Astrocyte (in vitro differentiated cells and primary cell): Measurements from ENCODE around the gene SYNC. TPM values are rescaled to one million over a fixed set of nuclear protein-coding genes. Genes with fewer than 3 reads are reported as not detected.
"Not testable (repeated sequence)": the region's sequence is repeated elsewhere in the genome, so short reads cannot be mapped to it uniquely, and the experiment has no call there.

Experiments
- DNase-seq: peaks from one replicate; pipeline ENCODE4 v3.0.0-alpha.2; 2010; ENCODE audit warnings: low read depth
- FAIRE-seq: peaks from 2 replicates; lab custom pipeline; 2011; peaks lifted over from hg19 to GRCh38; lab: Jason Lieb, UNC
- H2AFZ ChIP-seq: 2 replicates; pipeline ENCODE4 v1.6.0; 2012; ENCODE audit warnings: low read depth, low read length, inconsistent platforms
- H3K27ac ChIP-seq: 2 replicates; pipeline ENCODE4 v1.5.1; 2011; ENCODE audit warnings: low read depth, low read length, inconsistent platforms
- H3K27me3 ChIP-seq: 2 replicates; pipeline ENCODE4 v1.6.0; 2011; ENCODE audit warnings: low read length, inconsistent platforms; ENCODE audit not compliant: insufficient read depth
- H3K36me3 ChIP-seq: 2 replicates; pipeline ENCODE4 v1.5.1; 2011; ENCODE audit warnings: low read length, inconsistent platforms; ENCODE audit not compliant: insufficient read depth
- H3K4me1 ChIP-seq: 2 replicates; pipeline ENCODE4 v1.5.1; 2011; ENCODE audit warnings: low read length, inconsistent platforms; ENCODE audit not compliant: insufficient read depth
- H3K4me2 ChIP-seq: 2 replicates; pipeline ENCODE4 v1.6.0; 2012; ENCODE audit warnings: low read length, inconsistent platforms
- H3K4me3 ChIP-seq: 2 replicates; pipeline ENCODE4 v1.5.1; 2011; ENCODE audit warnings: low read depth, mild to moderate bottlenecking, low read length, inconsistent platforms; ENCODE audit not compliant: insufficient read depth
- H3K79me2 ChIP-seq: 2 replicates; pipeline ENCODE4 v1.6.0; 2012; ENCODE audit warnings: mild to moderate bottlenecking, low read length, inconsistent platforms; ENCODE audit not compliant: insufficient read depth
- H3K9ac ChIP-seq: 2 replicates; pipeline ENCODE4 v1.6.0; 2012; ENCODE audit warnings: mild to moderate bottlenecking, low read length, inconsistent platforms
- H3K9me3 ChIP-seq: 2 replicates; pipeline ENCODE4 v1.5.1; 2012; ENCODE audit warnings: low read depth, mild to moderate bottlenecking, low read length, inconsistent platforms; ENCODE audit not compliant: insufficient read depth
- H4K20me1 ChIP-seq: 2 replicates; pipeline ENCODE4 v1.6.0; 2012; ENCODE audit warnings: low read length, inconsistent platforms; ENCODE audit not compliant: insufficient read depth
- H3K27ac Mint-ChIP-seq: one replicate; pipeline ENCODE4 v1.8.0; 2021; ENCODE audit warnings: mild to moderate bottlenecking, mixed read lengths; ENCODE audit not compliant: unreplicated experiment
- H3K27me3 Mint-ChIP-seq: one replicate; pipeline ENCODE4 v1.8.0; 2021; ENCODE audit warnings: low read depth, mixed read lengths; ENCODE audit not compliant: unreplicated experiment
- H3K36me3 Mint-ChIP-seq: one replicate; pipeline ENCODE4 v1.8.0; 2021; ENCODE audit warnings: low read depth, mixed read lengths; ENCODE audit not compliant: unreplicated experiment
- H3K4me1 Mint-ChIP-seq: one replicate; pipeline ENCODE4 v1.8.0; 2021; ENCODE audit warnings: low read depth, mixed read lengths; ENCODE audit not compliant: unreplicated experiment
- H3K4me3 Mint-ChIP-seq: one replicate; pipeline ENCODE4 v1.8.0; 2021; ENCODE audit warnings: mild to moderate bottlenecking, moderate library complexity, mixed read lengths; ENCODE audit not compliant: unreplicated experiment
- H3K9me3 Mint-ChIP-seq: one replicate; pipeline ENCODE4 v1.8.0; 2021; ENCODE audit warnings: mild to moderate bottlenecking, mixed read lengths; ENCODE audit not compliant: unreplicated experiment
- CTCF ChIP-seq: IDR thresholded peaks from 2 replicates; pipeline ENCODE4 v1.5.1; 2011; ENCODE audit warnings: low read depth, mild to moderate bottlenecking, inconsistent platforms, low read length, moderate library complexity; ENCODE audit not compliant: insufficient read depth
- EZH2 ChIP-seq: IDR thresholded peaks from 2 replicates; pipeline ENCODE4 v1.6.1; 2012; ENCODE audit warnings: mild to moderate bottlenecking, low read length, inconsistent platforms; ENCODE audit not compliant: insufficient read depth
- total RNA-seq: library from RNA; stranded (reverse); gene quantifications from 2 replicates; pipeline ENCODE4 v1.2.1, GENCODE V29; 2021

SYNC gene
- total RNA-seq, 1 donor from 2014 or later = 20.6 TPM

- Mint-ChIP-seq H3K36me3 (peaks cover 10% of the 10 kb centered on the region), H3K4me3 (peak within 1 kb of the TSS; percentile 97), H3K27me3 (no peaks in the 10 kb centered on the region), H3K9me3 (no peaks in the 10 kb centered on the region), H3K27ac (peak within 1 kb of the TSS; percentile 100), H3K4me1 (peaks cover 15% of the 10 kb centered on the region)
- peak within 1 kb of the TSS; percentile 100 for H3K9ac ChIP-seq
- H3K4me2 ChIP-seq = peak within 1 kb of the TSS; percentile 99
- peaks cover 28% of the 10 kb centered on the region for H4K20me1 ChIP-seq
- peak within 1 kb of the TSS; percentile 93 for H3K4me3 ChIP-seq
- peaks cover 8% of the 10 kb centered on the region for H3K36me3 ChIP-seq
- peaks cover 15% of the 10 kb centered on the region for H3K4me1 ChIP-seq
- H2AFZ ChIP-seq = peak within 1 kb of the TSS; percentile 93
- no peak for TF ChIP-seq CTCF
- no peak for TF ChIP-seq EZH2
- peaks cover 86% of the 10 kb centered on the region for H3K79me2 ChIP-seq
- DNase-seq (peak; percentile 90), FAIRE-seq (peak; percentile 17)
- no peaks in the 10 kb centered on the region for H3K27me3 ChIP-seq
- no peaks in the 10 kb centered on the region for H3K9me3 ChIP-seq
- H3K27ac ChIP-seq = peak within 1 kb of the TSS; percentile 100
These were observed 52.3 kb downstream of the SYNC start, which contains the start of gene ZBTB8OS for GRCh38 chr1:32650248-32650751. TSS of gene ZBTB8OS (minus strand) at chr1:32650550. CDS start at chr1:32650529, 21 bp downstream.

GRCh38 chr1:32647308-32648134, 55.0 kb downstream of the SYNC start:
- no peak overlapping the region for H3K27ac Mint-ChIP-seq
- H3K9me3 ChIP-seq = no peaks in the 10 kb centered on the region
- no peak overlapping the region for H3K27ac ChIP-seq
- no peak for DNase-seq
- H3K4me1 Mint-ChIP-seq = peaks cover 8% of the 10 kb centered on the region
- H3K9me3 Mint-ChIP-seq = no peaks in the 10 kb centered on the region
- no peak overlapping the region for H3K9ac ChIP-seq
- H3K4me1 ChIP-seq = peaks cover 6% of the 10 kb centered on the region
- H3K36me3 Mint-ChIP-seq = peaks cover 8% of the 10 kb centered on the region
- H2AFZ ChIP-seq = no peak overlapping the region
- peaks cover 77% of the 10 kb centered on the region for H3K79me2 ChIP-seq
- no peaks in the 10 kb centered on the region for H3K27me3 ChIP-seq
- H3K4me2 ChIP-seq = no peak overlapping the region
- H3K4me3 Mint-ChIP-seq = peak overlapping the region; percentile 41
- TF ChIP-seq EZH2 (no peak), CTCF (no peak)
- no peak overlapping the region for H3K4me3 ChIP-seq
- no peaks in the 10 kb centered on the region for H3K36me3 ChIP-seq
- H3K27me3 Mint-ChIP-seq = no peaks in the 10 kb centered on the region
- H4K20me1 ChIP-seq = peaks cover 18% of the 10 kb centered on the region
- no peak for FAIRE-seq

- Histone ChIP-seq H2AFZ (no peak overlapping the region), H3K79me2 (peaks cover 69% of the 10 kb centered on the region), H3K4me1 (no peaks in the 10 kb centered on the region), H3K27me3 (no peaks in the 10 kb centered on the region), H4K20me1 (peaks cover 24% of the 10 kb centered on the region), H3K36me3 (no peaks in the 10 kb centered on the region), H3K4me2 (no peak overlapping the region), H3K9ac (no peak overlapping the region), H3K4me3 (no peak overlapping the region), H3K27ac (no peak overlapping the region), H3K9me3 (no peaks in the 10 kb centered on the region)
- FAIRE-seq (no peak), DNase-seq (no peak)
- Mint-ChIP-seq H3K9me3 (no peaks in the 10 kb centered on the region), H3K4me1 (peaks cover 8% of the 10 kb centered on the region), H3K36me3 (no peaks in the 10 kb centered on the region), H3K27me3 (no peaks in the 10 kb centered on the region), H3K4me3 (no peak overlapping the region), H3K27ac (no peak overlapping the region)
- TF ChIP-seq CTCF = no peak
- no peak for TF ChIP-seq EZH2
These were observed 58.1 kb downstream of the SYNC start for GRCh38 chr1:32644426-32644825.

- not testable (repeated sequence) for H3K27me3 Mint-ChIP-seq, H3K4me1 ChIP-seq, H3K4me3 ChIP-seq, H3K9me3 ChIP-seq, H3K27me3 ChIP-seq, DNase-seq, H3K36me3 Mint-ChIP-seq, H2AFZ ChIP-seq, H3K4me2 ChIP-seq, H3K27ac Mint-ChIP-seq, H3K4me1 Mint-ChIP-seq, H3K27ac ChIP-seq, H3K36me3 ChIP-seq, FAIRE-seq, H3K9ac ChIP-seq, H3K4me3 Mint-ChIP-seq, H3K9me3 Mint-ChIP-seq
- Histone ChIP-seq H4K20me1 (peaks cover 18% of the 10 kb centered on the region), H3K79me2 (peaks cover 66% of the 10 kb centered on the region)
These were observed 60.2 kb downstream of the SYNC start for GRCh38 chr1:32642292-32642827.
